Astrocyte (in vitro differentiated cells and primary cell): Measurements from ENCODE around the gene RGS9. TPM values are rescaled to one million over a fixed set of nuclear protein-coding genes. Genes with fewer than 3 reads are reported as not detected.

Source experiments
- DNase-seq: peaks from one replicate; pipeline ENCODE4 v3.0.0-alpha.2; 2010; ENCODE audit warnings: low read depth
- FAIRE-seq: peaks from 2 replicates; lab custom pipeline; 2011; peaks lifted over from hg19 to GRCh38; lab: Jason Lieb, UNC
- H2AFZ ChIP-seq: 2 replicates; pipeline ENCODE4 v1.6.0; 2012; ENCODE audit warnings: low read depth, low read length, inconsistent platforms
- H3K27ac ChIP-seq: 2 replicates; pipeline ENCODE4 v1.5.1; 2011; ENCODE audit warnings: low read depth, low read length, inconsistent platforms
- H3K27me3 ChIP-seq: 2 replicates; pipeline ENCODE4 v1.6.0; 2011; ENCODE audit warnings: low read length, inconsistent platforms; ENCODE audit not compliant: insufficient read depth
- H3K36me3 ChIP-seq: 2 replicates; pipeline ENCODE4 v1.5.1; 2011; ENCODE audit warnings: low read length, inconsistent platforms; ENCODE audit not compliant: insufficient read depth
- H3K4me1 ChIP-seq: 2 replicates; pipeline ENCODE4 v1.5.1; 2011; ENCODE audit warnings: low read length, inconsistent platforms; ENCODE audit not compliant: insufficient read depth
- H3K4me2 ChIP-seq: 2 replicates; pipeline ENCODE4 v1.6.0; 2012; ENCODE audit warnings: low read length, inconsistent platforms
- H3K4me3 ChIP-seq: 2 replicates; pipeline ENCODE4 v1.5.1; 2011; ENCODE audit warnings: low read depth, mild to moderate bottlenecking, low read length, inconsistent platforms; ENCODE audit not compliant: insufficient read depth
- H3K79me2 ChIP-seq: 2 replicates; pipeline ENCODE4 v1.6.0; 2012; ENCODE audit warnings: mild to moderate bottlenecking, low read length, inconsistent platforms; ENCODE audit not compliant: insufficient read depth
- H3K9ac ChIP-seq: 2 replicates; pipeline ENCODE4 v1.6.0; 2012; ENCODE audit warnings: mild to moderate bottlenecking, low read length, inconsistent platforms
- H3K9me3 ChIP-seq: 2 replicates; pipeline ENCODE4 v1.5.1; 2012; ENCODE audit warnings: low read depth, mild to moderate bottlenecking, low read length, inconsistent platforms; ENCODE audit not compliant: insufficient read depth
- H4K20me1 ChIP-seq: 2 replicates; pipeline ENCODE4 v1.6.0; 2012; ENCODE audit warnings: low read length, inconsistent platforms; ENCODE audit not compliant: insufficient read depth
- H3K27ac Mint-ChIP-seq: one replicate; pipeline ENCODE4 v1.8.0; 2021; ENCODE audit warnings: mild to moderate bottlenecking, mixed read lengths; ENCODE audit not compliant: unreplicated experiment
- H3K27me3 Mint-ChIP-seq: one replicate; pipeline ENCODE4 v1.8.0; 2021; ENCODE audit warnings: low read depth, mixed read lengths; ENCODE audit not compliant: unreplicated experiment
- H3K36me3 Mint-ChIP-seq: one replicate; pipeline ENCODE4 v1.8.0; 2021; ENCODE audit warnings: low read depth, mixed read lengths; ENCODE audit not compliant: unreplicated experiment
- H3K4me1 Mint-ChIP-seq: one replicate; pipeline ENCODE4 v1.8.0; 2021; ENCODE audit warnings: low read depth, mixed read lengths; ENCODE audit not compliant: unreplicated experiment
- H3K4me3 Mint-ChIP-seq: one replicate; pipeline ENCODE4 v1.8.0; 2021; ENCODE audit warnings: mild to moderate bottlenecking, moderate library complexity, mixed read lengths; ENCODE audit not compliant: unreplicated experiment
- H3K9me3 Mint-ChIP-seq: one replicate; pipeline ENCODE4 v1.8.0; 2021; ENCODE audit warnings: mild to moderate bottlenecking, mixed read lengths; ENCODE audit not compliant: unreplicated experiment
- EZH2 ChIP-seq: IDR thresholded peaks from 2 replicates; pipeline ENCODE4 v1.6.1; 2012; ENCODE audit warnings: mild to moderate bottlenecking, low read length, inconsistent platforms; ENCODE audit not compliant: insufficient read depth
- total RNA-seq: library from RNA; stranded (reverse); gene quantifications from 2 replicates; pipeline ENCODE4 v1.2.1, GENCODE V29; 2021
- TF ChIP-seq, protein P1 (sequence below): IDR thresholded peaks from 2 replicates; pipeline ENCODE4 v1.5.1; 2011; ENCODE audit warnings: low read depth, mild to moderate bottlenecking, inconsistent platforms, low read length, moderate library complexity; ENCODE audit not compliant: insufficient read depth

The RGS9 gene
- total RNA-seq, 1 donor from 2014 or later, result 9.4 TPM

DNA sequence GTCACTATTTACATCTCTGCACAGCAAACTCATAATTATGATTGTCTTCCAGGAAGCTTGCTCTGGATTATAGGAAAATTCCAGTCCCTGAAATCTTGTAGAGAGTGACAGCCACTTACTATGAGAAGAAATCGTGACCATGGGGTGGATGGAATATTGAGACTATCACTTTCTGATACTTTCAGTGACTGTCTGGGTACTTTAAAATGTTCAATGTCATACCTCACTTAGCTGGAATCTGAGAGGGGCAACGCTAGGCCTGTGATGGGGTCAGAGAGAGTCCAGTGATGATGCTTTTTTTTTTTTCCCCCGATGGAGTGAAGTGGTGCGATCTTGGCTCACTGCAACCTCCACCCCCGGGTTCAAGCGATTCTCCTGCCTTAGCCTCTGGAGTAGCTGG, 32.2 kb upstream of the RGS9 start:
- H3K4me2 ChIP-seq, result no peak overlapping the region
- H3K79me2 ChIP-seq, result no peaks in the 10 kb centered on the region
- no peak overlapping the region for H3K9ac ChIP-seq
- no peak overlapping the region for H3K27ac ChIP-seq
- H3K36me3 ChIP-seq, result no peaks in the 10 kb centered on the region
- DNase-seq (no peak), FAIRE-seq (no peak)
- H3K4me1 Mint-ChIP-seq, result peaks cover 16% of the 10 kb centered on the region
- H3K4me3 Mint-ChIP-seq, result no peak overlapping the region
- no peak overlapping the region for H3K27ac Mint-ChIP-seq
- peaks cover 8% of the 10 kb centered on the region for H3K27me3 ChIP-seq
- no peak overlapping the region for H2AFZ ChIP-seq
- peaks cover 24% of the 10 kb centered on the region for H3K4me1 ChIP-seq
- H3K27me3 Mint-ChIP-seq, result no peaks in the 10 kb centered on the region
- H3K36me3 Mint-ChIP-seq, result no peaks in the 10 kb centered on the region
- no peak overlapping the region for H3K4me3 ChIP-seq
- no peak for TF ChIP-seq EZH2
- TF ChIP-seq, protein P1, sequence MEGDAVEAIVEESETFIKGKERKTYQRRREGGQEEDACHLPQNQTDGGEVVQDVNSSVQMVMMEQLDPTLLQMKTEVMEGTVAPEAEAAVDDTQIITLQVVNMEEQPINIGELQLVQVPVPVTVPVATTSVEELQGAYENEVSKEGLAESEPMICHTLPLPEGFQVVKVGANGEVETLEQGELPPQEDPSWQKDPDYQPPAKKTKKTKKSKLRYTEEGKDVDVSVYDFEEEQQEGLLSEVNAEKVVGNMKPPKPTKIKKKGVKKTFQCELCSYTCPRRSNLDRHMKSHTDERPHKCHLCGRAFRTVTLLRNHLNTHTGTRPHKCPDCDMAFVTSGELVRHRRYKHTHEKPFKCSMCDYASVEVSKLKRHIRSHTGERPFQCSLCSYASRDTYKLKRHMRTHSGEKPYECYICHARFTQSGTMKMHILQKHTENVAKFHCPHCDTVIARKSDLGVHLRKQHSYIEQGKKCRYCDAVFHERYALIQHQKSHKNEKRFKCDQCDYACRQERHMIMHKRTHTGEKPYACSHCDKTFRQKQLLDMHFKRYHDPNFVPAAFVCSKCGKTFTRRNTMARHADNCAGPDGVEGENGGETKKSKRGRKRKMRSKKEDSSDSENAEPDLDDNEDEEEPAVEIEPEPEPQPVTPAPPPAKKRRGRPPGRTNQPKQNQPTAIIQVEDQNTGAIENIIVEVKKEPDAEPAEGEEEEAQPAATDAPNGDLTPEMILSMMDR, result no peak
- no peaks in the 10 kb centered on the region for H4K20me1 ChIP-seq
- H3K9me3 Mint-ChIP-seq, result no peaks in the 10 kb centered on the region
- no peaks in the 10 kb centered on the region for H3K9me3 ChIP-seq

DNA sequence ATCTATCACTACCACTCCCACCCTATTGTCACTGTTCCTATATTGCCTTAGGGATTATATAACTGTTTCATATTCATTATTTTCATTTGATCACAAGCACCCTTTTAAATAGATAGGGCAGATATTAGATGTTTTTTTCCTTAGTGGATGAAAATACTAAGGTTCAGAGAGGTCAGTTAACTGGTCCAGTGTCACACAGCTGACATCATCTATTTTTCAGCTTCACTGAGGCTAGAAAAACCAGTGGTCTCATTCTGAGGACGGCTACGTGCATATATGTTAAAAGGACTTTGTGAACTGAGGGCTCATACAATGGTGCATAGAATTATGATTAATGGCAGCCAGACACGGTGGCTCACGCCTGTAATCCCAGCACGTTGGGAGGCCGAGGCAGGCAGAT, 29.0 kb upstream of the RGS9 start:
- no peak overlapping the region for H3K27ac ChIP-seq
- H3K79me2 ChIP-seq, result no peaks in the 10 kb centered on the region
- H3K4me2 ChIP-seq, result no peak overlapping the region
- DNase-seq (no peak), FAIRE-seq (no peak)
- H3K4me3 Mint-ChIP-seq, result no peak overlapping the region
- no peak for TF ChIP-seq EZH2
- TF ChIP-seq, protein P1, result no peak
- H3K4me1 ChIP-seq, result peaks cover 16% of the 10 kb centered on the region
- no peak overlapping the region for H3K4me3 ChIP-seq
- no peak overlapping the region for H3K27ac Mint-ChIP-seq
- H3K9me3 Mint-ChIP-seq, result no peaks in the 10 kb centered on the region
- no peaks in the 10 kb centered on the region for H4K20me1 ChIP-seq
- no peaks in the 10 kb centered on the region for H3K9me3 ChIP-seq
- peaks cover 10% of the 10 kb centered on the region for H3K4me1 Mint-ChIP-seq
- H3K36me3 ChIP-seq, result no peaks in the 10 kb centered on the region
- no peak overlapping the region for H2AFZ ChIP-seq
- H3K9ac ChIP-seq, result no peak overlapping the region
- no peaks in the 10 kb centered on the region for H3K27me3 Mint-ChIP-seq
- no peaks in the 10 kb centered on the region for H3K36me3 Mint-ChIP-seq
- H3K27me3 ChIP-seq, result peaks cover 4% of the 10 kb centered on the region

GRCh38 chr17:65109543-65109942, 27.6 kb upstream of the RGS9 start:
- TF ChIP-seq, protein P1, result no peak
- no peak for TF ChIP-seq EZH2

More at GRCh38 chr17:65109543-65109942, 27.6 kb upstream of the RGS9 start:
- Mint-ChIP-seq H3K4me3 (no peak overlapping the region), H3K36me3 (no peaks in the 10 kb centered on the region), H3K9me3 (no peaks in the 10 kb centered on the region), H3K27ac (no peak overlapping the region), H3K27me3 (no peaks in the 10 kb centered on the region), H3K4me1 (peaks cover 8% of the 10 kb centered on the region)
- H3K9ac ChIP-seq, result no peak overlapping the region
- no peak overlapping the region for H3K4me3 ChIP-seq
- no peaks in the 10 kb centered on the region for H3K79me2 ChIP-seq
- FAIRE-seq (no peak), DNase-seq (no peak)
- no peaks in the 10 kb centered on the region for H3K36me3 ChIP-seq
- no peak overlapping the region for H3K27ac ChIP-seq
- no peaks in the 10 kb centered on the region for H3K9me3 ChIP-seq
- no peak overlapping the region for H3K4me2 ChIP-seq
- H2AFZ ChIP-seq, result no peak overlapping the region
- peaks cover 4% of the 10 kb centered on the region for H3K27me3 ChIP-seq
- peaks cover 12% of the 10 kb centered on the region for H3K4me1 ChIP-seq
- no peaks in the 10 kb centered on the region for H4K20me1 ChIP-seq
